HUES64 (cell line): ENCODE results near the gene ART1.

ENCODE experiments used
- H3K27ac ChIP-seq: 2 replicates; pipeline ENCODE4 v1.7.0; 2013; ENCODE audit warnings: low read depth, low read length, inconsistent platforms
- H3K27me3 ChIP-seq: 2 replicates; pipeline ENCODE4 v1.6.1; 2013; ENCODE audit warnings: mild to moderate bottlenecking, low read length; ENCODE audit not compliant: insufficient read depth
- H3K36me3 ChIP-seq: 2 replicates; pipeline ENCODE4 v1.6.1; 2013; ENCODE audit warnings: mild to moderate bottlenecking, low read length; ENCODE audit not compliant: insufficient read depth
- H3K4me1 ChIP-seq: 2 replicates; pipeline ENCODE4 v1.6.1; 2013; ENCODE audit warnings: mild to moderate bottlenecking, low read length, moderate library complexity; ENCODE audit not compliant: insufficient read depth
- H3K4me3 ChIP-seq: 2 replicates; pipeline ENCODE4 v1.5.1; 2013; ENCODE audit warnings: mild to moderate bottlenecking, low read length, moderate library complexity
- H3K9ac ChIP-seq: 2 replicates; pipeline ENCODE4 v1.6.1; 2013; ENCODE audit warnings: mild to moderate bottlenecking, low read depth, low read length
- H3K9me3 ChIP-seq: 2 replicates; pipeline ENCODE4 v1.6.1; 2013; ENCODE audit warnings: low read depth, low read length; ENCODE audit not compliant: insufficient read depth
- WGBS: fragments of 150-250, 120-280 bp; methylation state at CpG from one replicate; pipeline ENCODE4 v1.1.7; 2013; ENCODE audit warnings: missing lambda C conversion rate; 5-methylcytosine and 5-hydroxymethylcytosine counted together

Gene ART1

GRCh38 chr11:3614742-3615171 lies 30.2 kb upstream of the ART1 start:
- Histone ChIP-seq H3K4me3 (no peak overlapping the region), H3K36me3 (no peaks in the 10 kb centered on the region), H3K9ac (no peak overlapping the region), H3K4me1 (no peaks in the 10 kb centered on the region), H3K9me3 (no peaks in the 10 kb centered on the region), H3K27ac (no peak overlapping the region), H3K27me3 (no peaks in the 10 kb centered on the region)
- WGBS = 81% methylated on average over 5 of the region's 5 CpGs

DNA sequence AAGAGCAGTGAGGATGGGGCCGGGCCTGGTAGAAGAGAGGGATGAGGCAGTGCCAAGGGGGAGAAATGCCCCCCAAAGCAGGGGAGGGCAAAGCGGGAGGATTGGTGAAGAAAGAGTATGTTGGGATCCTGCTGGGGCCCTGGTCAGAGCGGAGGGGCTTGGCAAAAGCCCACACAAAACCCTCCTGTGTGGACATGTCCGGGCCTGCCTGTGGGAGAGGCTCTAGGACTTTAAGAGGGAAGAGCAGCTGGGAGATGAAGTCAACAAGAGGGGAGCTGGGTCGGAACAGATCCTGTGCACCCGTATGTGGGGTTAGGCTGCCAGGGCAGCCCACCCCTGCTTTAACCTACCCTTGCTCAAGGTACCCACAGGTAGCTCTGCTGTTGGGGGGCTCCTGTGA lies 28.9 kb upstream of the ART1 start:
- Histone ChIP-seq H3K27me3 (no peaks in the 10 kb centered on the region), H3K9ac (no peak overlapping the region), H3K4me3 (no peak overlapping the region), H3K36me3 (no peaks in the 10 kb centered on the region), H3K27ac (no peak overlapping the region), H3K9me3 (no peaks in the 10 kb centered on the region), H3K4me1 (no peaks in the 10 kb centered on the region)
- WGBS = 84% methylated on average over 6 of the region's 6 CpGs

DNA sequence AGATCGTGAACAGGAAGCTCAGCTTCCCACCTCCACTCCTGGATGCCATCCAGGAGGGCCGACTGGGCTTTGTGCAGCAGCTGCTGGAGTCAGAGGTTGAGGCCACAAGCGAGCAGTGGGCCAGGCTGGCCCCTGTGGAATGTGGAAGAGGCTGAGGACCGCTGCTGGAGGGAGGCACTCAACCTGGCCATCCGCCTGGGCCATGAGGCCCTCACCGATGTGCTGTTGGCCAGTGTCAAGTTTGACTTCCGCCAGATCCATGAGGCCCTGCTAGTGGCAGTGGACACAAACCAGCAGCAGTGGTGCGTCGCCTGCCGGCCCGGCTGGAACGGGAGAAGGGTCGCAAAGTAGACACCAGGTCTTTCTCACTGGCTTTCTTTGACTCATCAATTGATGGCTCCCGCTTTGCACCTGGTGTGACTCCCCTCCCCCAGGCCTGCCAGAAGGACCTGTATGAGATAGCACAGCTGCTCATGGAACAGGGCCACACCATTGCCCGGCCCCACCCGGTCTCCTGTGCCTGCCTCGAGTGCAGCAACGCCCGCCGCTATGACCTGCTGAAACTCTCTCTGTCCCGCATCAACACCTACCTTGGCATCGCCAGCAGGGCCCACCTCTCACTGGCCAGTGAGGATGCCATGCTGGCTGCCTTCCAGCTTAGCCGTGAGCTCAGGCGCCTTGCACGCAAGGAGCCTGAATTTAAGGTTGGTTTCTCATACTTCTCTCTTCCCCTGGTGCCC lies 28.0 kb upstream of the ART1 start:
- no peaks in the 10 kb centered on the region for H3K36me3 ChIP-seq
- no peaks in the 10 kb centered on the region for H3K27me3 ChIP-seq
- 88% methylated on average over 25 of the region's 25 CpGs for WGBS
- no peak overlapping the region for H3K27ac ChIP-seq
- no peaks in the 10 kb centered on the region for H3K4me1 ChIP-seq
- no peaks in the 10 kb centered on the region for H3K9me3 ChIP-seq
- H3K9ac ChIP-seq = no peak overlapping the region
- no peak overlapping the region for H3K4me3 ChIP-seq

DNA sequence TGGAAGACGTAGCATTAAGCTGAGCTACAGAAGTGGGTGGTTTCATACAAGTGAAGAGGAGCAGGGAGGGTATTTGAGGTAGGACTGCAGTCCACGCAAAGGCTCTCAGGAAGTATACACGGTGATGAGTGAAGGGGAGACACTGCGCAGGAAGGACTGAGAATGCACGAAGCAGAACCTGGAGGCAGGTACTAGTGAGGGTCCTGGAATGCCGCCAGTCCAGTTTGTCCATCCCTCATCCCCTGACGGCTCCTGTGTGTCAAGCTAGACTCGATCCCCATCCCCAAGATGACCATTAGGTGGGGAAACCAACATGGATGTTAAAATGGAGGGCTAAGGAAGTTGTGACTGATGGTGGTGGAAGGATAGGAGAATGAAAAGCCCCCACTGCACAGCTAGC lies 26.9 kb upstream of the ART1 start:
- no peak overlapping the region for H3K9ac ChIP-seq
- no peak overlapping the region for H3K4me3 ChIP-seq
- WGBS = 94% methylated on average over 8 of the region's 8 CpGs

GRCh38 chr11:3622521-3622920 lies 22.4 kb upstream of the ART1 start:
- no peaks in the 10 kb centered on the region for H3K9me3 ChIP-seq

More for the DNA sequence above, 26.9 kb upstream of the ART1 start:
- no peaks in the 10 kb centered on the region for H3K4me1 ChIP-seq
- no peaks in the 10 kb centered on the region for H3K9me3 ChIP-seq
- no peaks in the 10 kb centered on the region for H3K27me3 ChIP-seq
- H3K36me3 ChIP-seq = no peaks in the 10 kb centered on the region
- H3K27ac ChIP-seq = no peak overlapping the region

DNA sequence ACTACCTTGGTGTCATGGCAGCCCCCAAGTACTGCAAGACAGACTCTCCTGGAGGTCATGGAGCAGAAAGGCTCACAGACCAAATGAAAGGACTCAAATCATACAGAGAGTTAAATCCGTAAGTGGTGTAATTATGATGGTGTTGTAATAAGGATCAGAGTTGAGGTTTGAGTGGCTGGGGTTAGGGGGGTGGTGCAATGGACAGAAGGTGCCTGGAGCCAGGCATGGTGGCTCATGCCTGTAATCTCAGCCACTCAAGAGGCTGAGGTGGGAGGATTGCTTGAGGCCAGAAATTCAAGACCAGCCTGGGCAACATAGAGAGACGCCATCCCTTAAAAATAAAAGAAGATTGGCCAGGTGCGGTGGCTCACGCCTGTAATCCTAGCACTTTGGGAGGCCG lies 21.8 kb upstream of the ART1 start:
- 96% methylated on average over 5 of the region's 5 CpGs for WGBS
- Histone ChIP-seq H3K9ac (no peak overlapping the region), H3K9me3 (no peaks in the 10 kb centered on the region), H3K36me3 (no peaks in the 10 kb centered on the region), H3K27me3 (no peaks in the 10 kb centered on the region), H3K27ac (no peak overlapping the region), H3K4me3 (no peak overlapping the region), H3K4me1 (no peaks in the 10 kb centered on the region)

More at GRCh38 chr11:3622521-3622920, 22.4 kb upstream of the ART1 start:
- Histone ChIP-seq H3K36me3 (no peaks in the 10 kb centered on the region), H3K4me3 (no peak overlapping the region), H3K27ac (no peak overlapping the region), H3K4me1 (no peaks in the 10 kb centered on the region), H3K9ac (no peak overlapping the region), H3K27me3 (no peaks in the 10 kb centered on the region)
- WGBS = 89% methylated on average over 4 of the region's 4 CpGs

- 63% methylated on average over 6 of the region's 8 CpGs for WGBS
- Histone ChIP-seq H3K4me1 (no peaks in the 10 kb centered on the region), H3K27me3 (no peaks in the 10 kb centered on the region), H3K9me3 (no peaks in the 10 kb centered on the region), H3K4me3 (no peak overlapping the region), H3K9ac (no peak overlapping the region), H3K36me3 (no peaks in the 10 kb centered on the region), H3K27ac (no peak overlapping the region)
These were observed 21.0 kb upstream of the ART1 start for GRCh38 chr11:3623767-3624458.

DNA sequence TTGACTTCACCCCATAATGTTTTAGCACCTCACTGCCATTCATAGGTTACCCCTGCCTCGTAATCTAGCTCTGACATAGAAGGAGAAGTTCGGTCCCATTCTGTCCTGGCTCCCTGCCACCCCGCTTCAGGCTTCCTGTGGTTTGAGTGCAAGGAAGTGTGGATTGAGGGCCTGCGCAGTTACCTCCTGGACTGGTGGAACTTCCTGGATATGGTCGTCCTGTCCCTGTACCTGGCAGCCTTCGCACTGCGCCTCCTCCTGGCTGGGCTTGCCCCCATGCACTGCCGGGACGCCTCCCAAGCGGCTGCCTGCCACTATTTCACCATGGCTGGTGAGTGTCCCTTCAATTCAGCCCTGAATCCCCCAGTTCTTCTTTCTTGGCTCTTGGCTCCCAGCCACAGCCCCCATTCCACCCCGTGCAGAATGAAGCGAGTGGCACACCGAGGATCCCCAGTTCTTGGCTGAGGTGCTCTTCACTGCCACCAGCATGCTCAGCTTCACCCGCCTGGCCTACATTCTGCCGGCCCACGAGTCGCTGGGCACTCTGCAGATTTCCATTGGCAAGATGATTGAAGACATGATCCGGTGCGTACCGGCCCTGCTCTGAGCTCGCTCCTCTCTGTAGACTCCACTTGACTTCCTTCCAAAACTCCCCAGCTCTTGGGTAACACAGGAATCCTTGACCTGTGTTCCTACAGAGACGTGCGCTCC lies 18.5 kb upstream of the ART1 start:
- Histone ChIP-seq H3K27ac (no peak overlapping the region), H3K9ac (no peak overlapping the region)
- 87% methylated on average over 21 of the region's 23 CpGs for WGBS

DNA sequence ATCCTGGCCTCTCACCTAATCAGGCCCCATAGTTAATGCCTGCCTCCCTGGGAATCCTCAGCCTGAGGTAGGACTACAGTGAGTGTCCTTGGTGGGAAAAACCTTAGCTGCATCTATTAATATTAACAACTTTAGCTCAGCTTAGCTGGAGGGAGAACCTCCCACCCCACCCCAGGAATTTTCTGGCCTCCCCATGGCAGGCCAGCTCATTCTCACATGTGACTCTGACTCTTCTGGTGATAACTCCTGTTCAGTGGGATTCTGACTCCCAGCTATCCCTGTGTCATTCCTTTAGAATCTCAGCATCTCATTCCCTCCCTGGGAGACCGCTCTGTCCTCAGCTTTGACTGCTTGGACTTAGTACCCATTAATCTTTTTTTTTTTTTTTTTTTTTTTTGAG lies 17.6 kb upstream of the ART1 start:
- H3K4me3 ChIP-seq = no peak overlapping the region
- H3K9ac ChIP-seq = no peak overlapping the region
- WGBS = 93% methylated on average over 1 of the region's 1 CpG
- no peak overlapping the region for H3K27ac ChIP-seq
- H3K9me3 ChIP-seq = no peaks in the 10 kb centered on the region
- no peaks in the 10 kb centered on the region for H3K27me3 ChIP-seq
- H3K36me3 ChIP-seq = no peaks in the 10 kb centered on the region
- no peaks in the 10 kb centered on the region for H3K4me1 ChIP-seq

More for the DNA sequence above, 18.5 kb upstream of the ART1 start:
- Histone ChIP-seq H3K36me3 (no peaks in the 10 kb centered on the region), H3K27me3 (no peaks in the 10 kb centered on the region), H3K4me1 (no peaks in the 10 kb centered on the region), H3K9me3 (no peaks in the 10 kb centered on the region), H3K4me3 (no peak overlapping the region)

DNA sequence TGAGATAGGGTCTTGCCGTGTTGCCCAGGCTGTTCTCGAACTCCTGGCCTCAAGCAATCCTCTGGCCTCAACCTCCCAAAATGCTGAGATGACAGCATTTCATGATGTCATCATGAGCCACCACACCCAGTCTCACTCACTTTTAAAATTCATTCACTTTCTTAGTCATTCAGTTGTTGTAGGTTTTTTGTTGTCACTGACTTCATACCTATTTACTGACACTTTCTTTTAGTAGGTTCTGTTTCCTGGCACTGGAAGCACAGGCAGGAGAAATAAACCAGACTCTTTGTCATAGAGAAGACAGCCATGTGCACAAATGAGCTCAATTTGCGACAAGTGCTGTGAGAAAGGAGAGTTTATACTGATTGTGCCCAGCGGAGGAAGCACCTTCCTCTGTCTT lies 13.6 kb upstream of the ART1 start:
- no peak overlapping the region for H3K27ac ChIP-seq
- no peaks in the 10 kb centered on the region for H3K36me3 ChIP-seq
- WGBS = 92% methylated on average over 4 of the region's 4 CpGs
- no peaks in the 10 kb centered on the region for H3K4me1 ChIP-seq
- no peaks in the 10 kb centered on the region for H3K27me3 ChIP-seq
- H3K9ac ChIP-seq = no peak overlapping the region
- no peak overlapping the region for H3K4me3 ChIP-seq
- H3K9me3 ChIP-seq = no peaks in the 10 kb centered on the region

- Histone ChIP-seq H3K36me3 (no peaks in the 10 kb centered on the region), H3K27me3 (no peaks in the 10 kb centered on the region), H3K9me3 (no peaks in the 10 kb centered on the region), H3K9ac (no peak overlapping the region), H3K27ac (no peak overlapping the region), H3K4me3 (no peak overlapping the region), H3K4me1 (no peaks in the 10 kb centered on the region)
- WGBS = 97% methylated on average over 5 of the region's 5 CpGs
These were observed 12.8 kb upstream of the ART1 start for GRCh38 chr11:3632070-3632660.
